GM23338 (cell line): ENCODE measurements around the gene ZBTB37.

Source experiments
- CTCF ChIP-seq, 2 experiments: fragments of 200-600 bp in 1 of 2; sonication (generic) in 1 of 2; conservative IDR thresholded peaks; 2 replicates each; pipeline versions ENCODE4 v1.5.1 to v1.6.1; 2016 to 2017; ENCODE audit warnings: antibody characterized with exemption in 2 of 2, low read depth in 2 of 2, mild to moderate bottlenecking in 2 of 2, moderate library complexity in 1 of 2
- ETS1 ChIP-seq: IDR thresholded peaks from 2 replicates; pipeline ENCODE4 v1.6.1; 2016; ENCODE audit warnings: antibody characterized with exemption
- EZH2 ChIP-seq: fragments of 200-600 bp; sonication (generic); IDR thresholded peaks from one replicate; pipeline ENCODE4 v1.8.0; 2017; ENCODE audit warnings: antibody characterized with exemption, mild to moderate bottlenecking, low read depth; ENCODE audit not compliant: unreplicated experiment
- EZH2phosphoT487 ChIP-seq: fragments of 200-600 bp; sonication (generic); IDR thresholded peaks from one replicate; pipeline ENCODE4 v1.8.1; 2018; ENCODE audit warnings: antibody characterized with exemption; ENCODE audit not compliant: unreplicated experiment
- JUNB ChIP-seq: IDR thresholded peaks from one replicate; pipeline ENCODE4 v1.6.1; 2016; ENCODE audit warnings: antibody characterized with exemption; ENCODE audit not compliant: unreplicated experiment
- POLR2AphosphoS5 ChIP-seq: IDR thresholded peaks from 2 replicates; pipeline ENCODE4 v1.6.1; 2016; ENCODE audit warnings: antibody characterized with exemption, low read depth
- REST ChIP-seq: IDR thresholded peaks from one replicate; pipeline ENCODE4 v1.6.1; 2018; ENCODE audit warnings: antibody characterized with exemption; ENCODE audit not compliant: unreplicated experiment
- STAT1 ChIP-seq: IDR thresholded peaks from one replicate; pipeline ENCODE4 v1.6.1; 2016; ENCODE audit warnings: antibody characterized with exemption; ENCODE audit not compliant: unreplicated experiment
- ZNF114 ChIP-seq: fragments of 250-450 bp; sonication (Bioruptor Pico); IDR thresholded peaks from 2 replicates; pipeline ENCODE4 v1.5.0; 2020; ENCODE audit warnings: mild to moderate bottlenecking, moderate library complexity
- ZNF331 ChIP-seq: fragments of 250-450 bp; sonication (Bioruptor Pico); IDR thresholded peaks from 2 replicates; pipeline ENCODE4 v1.5.0; 2020; ENCODE audit warnings: low read depth, mild to moderate bottlenecking, moderate library complexity

- TF ChIP-seq EZH2phosphoT487: no peak
- no peak for TF ChIP-seq CTCF (conservative IDR thresholded peaks at IDR 0.05; ENCODE audit: low read depth in 2 of 2)
- no peak for TF ChIP-seq REST
- no peak for TF ChIP-seq POLR2AphosphoS5
- no peak for TF ChIP-seq EZH2
- no peak for TF ChIP-seq JUNB
- no peak for TF ChIP-seq ZNF331 (CRISPR knock-in tag)
- no peak for TF ChIP-seq ETS1
- no peak for TF ChIP-seq ZNF114 (CRISPR knock-in tag)
- TF ChIP-seq STAT1: no peak
Observed at GRCh38 chr1:173860065-173860464, 8.1 kb upstream of the ZBTB37 start.
